Muscle of leg (tissue), 11 donors: ENCODE results near the gene ZNF365. TPM values are rescaled to one million over a fixed set of nuclear protein-coding genes. Genes with fewer than 3 reads are reported as not detected.

ENCODE experiments used
- DNase-seq: peaks from one replicate; pipeline ENCODE4 v3.0.0; 2013
- H3K27ac ChIP-seq: one replicate; pipeline ENCODE4 v1.5.1; 2013; ENCODE audit warnings: mild to moderate bottlenecking, low read length, control low read depth
- H3K27me3 ChIP-seq: one replicate; pipeline ENCODE4 v1.6.1; 2013; ENCODE audit warnings: low read length; ENCODE audit not compliant: control insufficient read depth, insufficient read depth
- H3K36me3 ChIP-seq: one replicate; pipeline ENCODE4 v1.6.1; 2013; ENCODE audit warnings: low read length; ENCODE audit not compliant: control insufficient read depth, insufficient read depth
- H3K4me1 ChIP-seq: one replicate; pipeline ENCODE4 v1.6.1; 2013; ENCODE audit warnings: low read length; ENCODE audit not compliant: control insufficient read depth, insufficient read depth
- H3K4me3 ChIP-seq: one replicate; pipeline ENCODE4 v1.5.1; 2013; ENCODE audit warnings: low read length, control low read depth
- H3K9me3 ChIP-seq: replicated peaks from 2 replicates; pipeline ENCODE4 v1.6.1; 2013; ENCODE audit warnings: low read depth, low read length; ENCODE audit not compliant: control insufficient read depth
- WGBS: methylation state at CpG from one replicate; pipeline ENCODE4 v1.1.5; 2013; ENCODE audit warnings: missing lambda C conversion rate; ENCODE audit not compliant: insufficient coverage; 5-methylcytosine and 5-hydroxymethylcytosine counted together
- polyA plus RNA-seq, 8 donors: library from polyadenylated mRNA; unstranded; fragments of 120-200 nt; gene quantifications; one replicate each; pipeline versions ENCODE4 v1.2.1 to v1.2.3, GENCODE V29; 2013; ENCODE audit warnings: inconsistent platforms in 1 of 8, low replicate concordance in 1 of 8; ENCODE audit not compliant: insufficient read length in 8 of 8, insufficient read depth in 1 of 8
- total RNA-seq: library from RNA; stranded (reverse); fragments of 120-200 nt; gene quantifications from one replicate; pipeline ENCODE4 v1.2.4, GENCODE V29; 2013

The ZNF365 gene
- total and polyA plus RNA-seq, 9 donors: 0.05 to 0.30 (median 0.17) TPM

GRCh38 chr10:62413652-62414051, 39.5 kb downstream of the ZNF365 start:
- WGBS: 86% methylated on average over 1 of the region's 2 CpGs
- no peaks in the 10 kb centered on the region for H3K9me3 ChIP-seq
- H3K27me3 ChIP-seq: no peaks in the 10 kb centered on the region
- DNase-seq: no peak
- H3K4me3 ChIP-seq: no peak overlapping the region
- H3K4me1 ChIP-seq: no peaks in the 10 kb centered on the region
- no peaks in the 10 kb centered on the region for H3K36me3 ChIP-seq
- H3K27ac ChIP-seq: no peak overlapping the region

- H3K4me3 ChIP-seq: no peak overlapping the region
- no peaks in the 10 kb centered on the region for H3K9me3 ChIP-seq
- no peaks in the 10 kb centered on the region for H3K27me3 ChIP-seq
- DNase-seq: no peak
- no peaks in the 10 kb centered on the region for H3K4me1 ChIP-seq
- H3K36me3 ChIP-seq: no peaks in the 10 kb centered on the region
- no peak overlapping the region for H3K27ac ChIP-seq
- no CpG with 5 or more reads among the region's 1 CpG for WGBS
Measured at GRCh38 chr10:62414359-62414758, 40.2 kb downstream of the ZNF365 start.

GRCh38 chr10:62422068-62422590, 48.0 kb downstream of the ZNF365 start:
- Histone ChIP-seq H3K9me3 (no peaks in the 10 kb centered on the region), H3K4me3 (no peak overlapping the region), H3K27ac (no peak overlapping the region), H3K4me1 (no peaks in the 10 kb centered on the region), H3K36me3 (no peaks in the 10 kb centered on the region), H3K27me3 (peaks cover 2% of the 10 kb centered on the region)
- DNase-seq: no peak
- no CpG with 5 or more reads among the region's 1 CpG for WGBS

DNA sequence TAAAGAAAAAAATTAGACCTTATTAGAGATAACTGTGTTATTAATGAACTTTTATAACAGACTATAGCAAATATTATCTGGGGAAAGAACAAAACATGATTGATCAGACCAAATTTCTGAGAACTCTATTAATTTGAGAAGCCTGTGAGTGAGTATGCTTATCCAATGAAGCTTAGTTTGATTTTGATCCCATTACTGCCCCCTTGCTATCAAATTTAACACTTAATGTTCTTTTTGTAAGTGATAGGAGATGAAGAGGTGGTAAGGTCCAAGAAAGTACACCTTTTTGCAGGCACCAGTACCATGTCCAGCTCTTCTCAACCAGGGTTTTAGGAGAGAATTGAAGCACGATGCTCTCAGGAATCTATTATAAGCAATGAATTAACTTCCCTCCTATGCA, 49.9 kb downstream of the ZNF365 start:
- no CpG with 5 or more reads among the region's 1 CpG for WGBS
- Histone ChIP-seq H3K36me3 (no peaks in the 10 kb centered on the region), H3K4me3 (no peak overlapping the region), H3K4me1 (no peaks in the 10 kb centered on the region), H3K27ac (no peak overlapping the region), H3K27me3 (peaks cover 2% of the 10 kb centered on the region), H3K9me3 (no peaks in the 10 kb centered on the region)
- no peak for DNase-seq

GRCh38 chr10:62426086-62426485, 51.9 kb downstream of the ZNF365 start:
- Histone ChIP-seq H3K27me3 (peaks cover 2% of the 10 kb centered on the region), H3K36me3 (no peaks in the 10 kb centered on the region), H3K4me1 (no peaks in the 10 kb centered on the region), H3K4me3 (no peak overlapping the region), H3K9me3 (no peaks in the 10 kb centered on the region), H3K27ac (no peak overlapping the region)
- no peak for DNase-seq
- WGBS: 100% methylated on average over 1 of the region's 1 CpG

GRCh38 chr10:62426600-62426999, 52.4 kb downstream of the ZNF365 start:
- Histone ChIP-seq H3K4me3 (no peak overlapping the region), H3K36me3 (no peaks in the 10 kb centered on the region), H3K27ac (no peak overlapping the region), H3K4me1 (no peaks in the 10 kb centered on the region), H3K27me3 (peaks cover 2% of the 10 kb centered on the region), H3K9me3 (no peaks in the 10 kb centered on the region)
- 76% methylated on average over 2 of the region's 3 CpGs for WGBS
- no peak for DNase-seq

GRCh38 chr10:62430881-62431280, 56.7 kb downstream of the ZNF365 start:
- no peaks in the 10 kb centered on the region for H3K36me3 ChIP-seq
- H3K27ac ChIP-seq: no peak overlapping the region
- DNase-seq: no peak
- no peaks in the 10 kb centered on the region for H3K9me3 ChIP-seq
- no peaks in the 10 kb centered on the region for H3K4me1 ChIP-seq
- H3K27me3 ChIP-seq: peaks cover 2% of the 10 kb centered on the region
- WGBS: no CpG with 5 or more reads among the region's 1 CpG
- no peak overlapping the region for H3K4me3 ChIP-seq

- DNase-seq: peak; percentile 35
- Histone ChIP-seq H3K4me1 (no peaks in the 10 kb centered on the region), H3K4me3 (no peak overlapping the region), H3K27ac (no peak overlapping the region), H3K27me3 (no peaks in the 10 kb centered on the region), H3K36me3 (no peaks in the 10 kb centered on the region), H3K9me3 (no peaks in the 10 kb centered on the region)
- WGBS: no CpG with 5 or more reads among the region's 5 CpGs
Measured at GRCh38 chr10:62433181-62433692, 59.1 kb downstream of the ZNF365 start.

DNA sequence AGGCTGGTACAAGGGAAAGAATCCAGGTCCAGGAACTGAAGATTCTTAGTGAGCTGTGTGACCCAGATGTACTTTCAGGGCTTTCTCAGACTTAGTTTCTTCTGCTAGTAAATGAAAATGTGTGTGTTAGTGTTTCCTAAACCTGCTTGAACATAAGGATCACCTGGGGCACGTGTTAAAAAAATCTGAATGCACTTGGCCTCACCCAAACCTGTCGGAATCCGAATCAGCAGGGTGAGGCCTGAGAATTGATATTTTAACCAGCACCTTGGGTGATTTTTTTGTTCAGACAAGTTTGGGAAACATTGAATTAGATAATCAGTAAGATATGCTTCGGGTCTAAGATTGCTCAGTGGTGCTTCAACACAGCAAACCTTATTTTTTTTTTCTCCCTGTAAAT, 59.7 kb downstream of the ZNF365 start:
- WGBS: 76% methylated on average over 3 of the region's 4 CpGs
- no peak for DNase-seq

DNA sequence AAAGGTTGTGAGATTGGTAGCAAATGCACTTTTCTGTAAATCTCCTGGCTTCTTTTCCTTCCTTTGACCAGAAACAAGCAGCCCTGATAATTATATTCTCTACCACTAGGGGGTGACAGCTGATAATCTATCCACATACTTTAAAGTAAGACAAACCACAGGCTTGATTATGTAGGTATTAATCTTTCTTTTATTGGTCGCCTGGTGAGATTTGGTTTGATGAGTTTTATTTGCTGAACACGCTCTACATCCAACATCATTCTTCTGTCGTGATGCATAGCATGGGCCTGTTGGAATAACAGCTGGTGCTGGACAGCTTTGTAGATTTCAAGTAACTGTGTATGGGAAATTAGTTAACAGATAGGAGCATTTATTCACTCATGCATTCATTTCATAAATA, 63.5 kb downstream of the ZNF365 start:
- Histone ChIP-seq H3K36me3 (no peaks in the 10 kb centered on the region), H3K27ac (no peak overlapping the region), H3K27me3 (no peaks in the 10 kb centered on the region), H3K9me3 (no peaks in the 10 kb centered on the region), H3K4me1 (no peaks in the 10 kb centered on the region), H3K4me3 (no peak overlapping the region)
- whole genome bisulfite sequencing: no CpG with 5 or more reads among the region's 3 CpGs
- DNase-seq: peak; percentile 80

More for the DNA sequence above, 59.7 kb downstream of the ZNF365 start:
- H3K9me3 ChIP-seq: no peaks in the 10 kb centered on the region
- H3K27me3 ChIP-seq: no peaks in the 10 kb centered on the region
- H3K36me3 ChIP-seq: no peaks in the 10 kb centered on the region
- H3K4me1 ChIP-seq: no peaks in the 10 kb centered on the region
- no peak overlapping the region for H3K4me3 ChIP-seq
- H3K27ac ChIP-seq: no peak overlapping the region

GRCh38 chr10:62442006-62442405, 67.8 kb downstream of the ZNF365 start:
- Histone ChIP-seq H3K9me3 (no peaks in the 10 kb centered on the region), H3K4me3 (no peak overlapping the region), H3K4me1 (no peaks in the 10 kb centered on the region), H3K36me3 (no peaks in the 10 kb centered on the region), H3K27me3 (no peaks in the 10 kb centered on the region), H3K27ac (no peak overlapping the region)
- 20% methylated on average over 1 of the region's 3 CpGs for WGBS
- DNase-seq: peak; percentile 74
